Gastroesophageal sphincter (tissue), 2 donors: ENCODE results near the gene ZFAND2A.

Experiments used
- POLR2A ChIP-seq, 2 donors: fragments of 450-650 bp; IDR thresholded peaks; one replicate each; pipeline ENCODE4 v1.6.1; 2017; ENCODE audit warnings: antibody characterized with exemption in 2 of 2, mild to moderate bottlenecking in 2 of 2, moderate library complexity in 1 of 2
- POLR2AphosphoS5 ChIP-seq: sonication (generic); formaldehyde crosslinking; IDR thresholded peaks from one replicate; pipeline ENCODE4 v1.6.1; 2017; ENCODE audit warnings: antibody characterized with exemption

GRCh38 chr7:1196950-1197349 is 37.0 kb upstream of the ZFAND2A start:
- TF ChIP-seq POLR2A (IDR thresholded peaks at IDR 0.05), result no peak
- TF ChIP-seq POLR2AphosphoS5, result no peak
